Glutamatergic neuron (in vitro differentiated cells): ENCODE measurements around the gene EXOC6B. TPM values are rescaled to one million over a fixed set of nuclear protein-coding genes. Genes with fewer than 3 reads are reported as not detected.

Experiments used
- DNase-seq: peaks from one replicate; pipeline ENCODE4 v3.0.0; 2022
- H3K27ac Mint-ChIP-seq: one replicate; pipeline ENCODE4 v1.8.0; 2020; ENCODE audit warnings: mild to moderate bottlenecking, mixed read lengths, inconsistent platforms; ENCODE audit not compliant: unreplicated experiment
- H3K27me3 Mint-ChIP-seq: one replicate; pipeline ENCODE4 v1.8.0; 2020; ENCODE audit warnings: mild to moderate bottlenecking, moderate library complexity, mixed read lengths, inconsistent platforms; ENCODE audit not compliant: unreplicated experiment
- H3K36me3 Mint-ChIP-seq: one replicate; pipeline ENCODE4 v1.8.0; 2020; ENCODE audit warnings: mild to moderate bottlenecking, mixed read lengths, inconsistent platforms; ENCODE audit not compliant: unreplicated experiment
- H3K4me1 Mint-ChIP-seq: one replicate; pipeline ENCODE4 v1.8.0; 2020; ENCODE audit warnings: mild to moderate bottlenecking, low read depth, mixed read lengths, inconsistent platforms; ENCODE audit not compliant: unreplicated experiment
- H3K4me3 Mint-ChIP-seq: one replicate; pipeline ENCODE4 v1.8.0; 2020; ENCODE audit warnings: mild to moderate bottlenecking, mixed read lengths, inconsistent platforms; ENCODE audit not compliant: unreplicated experiment
- H3K9me3 Mint-ChIP-seq: one replicate; pipeline ENCODE4 v1.8.0; 2020; ENCODE audit warnings: mild to moderate bottlenecking, moderate library complexity, mixed read lengths, inconsistent platforms; ENCODE audit not compliant: unreplicated experiment
- CTCF ChIP-seq: fragments of 200-600 bp; sonication (generic); IDR thresholded peaks from one replicate; pipeline ENCODE4 v1.5.0; 2021; ENCODE audit not compliant: partially characterized antibody, unreplicated experiment
- total RNA-seq: library from RNA; stranded (reverse); fragmentation: NEBNext Ultra II Directional; extraction: Animal tissue kit (Norgen Biotek cat#: 25700); gene quantifications from one replicate; pipeline ENCODE4 v1.2.1, GENCODE V29; 2021; ENCODE audit not compliant: unreplicated experiment

Gene EXOC6B
- total RNA-seq, 1 donor from 2014 or later: 34.5 TPM

- Mint-ChIP-seq H3K4me3 (no peak overlapping the region), H3K9me3 (no peaks in the 10 kb centered on the region), H3K27me3 (no peaks in the 10 kb centered on the region), H3K4me1 (no peaks in the 10 kb centered on the region), H3K36me3 (no peaks in the 10 kb centered on the region), H3K27ac (no peak overlapping the region)
- TF ChIP-seq CTCF: no peak
- DNase-seq: no peak
Measured at GRCh38 chr2:72747344-72747743, 78.5 kb downstream of the EXOC6B start.

GRCh38 chr2:72745679-72746368, 80.0 kb downstream of the EXOC6B start:
- no peak overlapping the region for H3K27ac Mint-ChIP-seq
- peak; percentile 55 for TF ChIP-seq CTCF
- H3K4me3 Mint-ChIP-seq: no peak overlapping the region
- no peak for DNase-seq
- H3K36me3 Mint-ChIP-seq: no peaks in the 10 kb centered on the region
- H3K27me3 Mint-ChIP-seq: no peaks in the 10 kb centered on the region
- no peaks in the 10 kb centered on the region for H3K9me3 Mint-ChIP-seq
- no peaks in the 10 kb centered on the region for H3K4me1 Mint-ChIP-seq

- DNase-seq: no peak
- Mint-ChIP-seq H3K27me3 (no peaks in the 10 kb centered on the region), H3K27ac (no peak overlapping the region), H3K4me3 (no peak overlapping the region), H3K36me3 (no peaks in the 10 kb centered on the region), H3K9me3 (no peaks in the 10 kb centered on the region), H3K4me1 (no peaks in the 10 kb centered on the region)
- TF ChIP-seq CTCF: no peak
Measured at GRCh38 chr2:72744049-72744448, 81.8 kb downstream of the EXOC6B start.

- Mint-ChIP-seq H3K36me3 (no peaks in the 10 kb centered on the region), H3K4me3 (no peak overlapping the region), H3K9me3 (no peaks in the 10 kb centered on the region), H3K27ac (no peak overlapping the region), H3K27me3 (no peaks in the 10 kb centered on the region), H3K4me1 (no peaks in the 10 kb centered on the region)
- DNase-seq: no peak
- no peak for TF ChIP-seq CTCF
Measured at GRCh38 chr2:72743481-72743880, 82.4 kb downstream of the EXOC6B start.

- no peak for TF ChIP-seq CTCF
- no peak for DNase-seq
- H3K4me3 Mint-ChIP-seq: no peak overlapping the region
- H3K4me1 Mint-ChIP-seq: no peaks in the 10 kb centered on the region
- no peaks in the 10 kb centered on the region for H3K9me3 Mint-ChIP-seq
- H3K27ac Mint-ChIP-seq: no peak overlapping the region
- no peaks in the 10 kb centered on the region for H3K27me3 Mint-ChIP-seq
- no peaks in the 10 kb centered on the region for H3K36me3 Mint-ChIP-seq
Measured at GRCh38 chr2:72738096-72738495, 87.7 kb downstream of the EXOC6B start.
